ENCODE measurements around the gene GLRX5.
A peak's percentile ranks its signal among the peaks of the same experiment; 100 is the strongest.

GLRX5 gene

DNA sequence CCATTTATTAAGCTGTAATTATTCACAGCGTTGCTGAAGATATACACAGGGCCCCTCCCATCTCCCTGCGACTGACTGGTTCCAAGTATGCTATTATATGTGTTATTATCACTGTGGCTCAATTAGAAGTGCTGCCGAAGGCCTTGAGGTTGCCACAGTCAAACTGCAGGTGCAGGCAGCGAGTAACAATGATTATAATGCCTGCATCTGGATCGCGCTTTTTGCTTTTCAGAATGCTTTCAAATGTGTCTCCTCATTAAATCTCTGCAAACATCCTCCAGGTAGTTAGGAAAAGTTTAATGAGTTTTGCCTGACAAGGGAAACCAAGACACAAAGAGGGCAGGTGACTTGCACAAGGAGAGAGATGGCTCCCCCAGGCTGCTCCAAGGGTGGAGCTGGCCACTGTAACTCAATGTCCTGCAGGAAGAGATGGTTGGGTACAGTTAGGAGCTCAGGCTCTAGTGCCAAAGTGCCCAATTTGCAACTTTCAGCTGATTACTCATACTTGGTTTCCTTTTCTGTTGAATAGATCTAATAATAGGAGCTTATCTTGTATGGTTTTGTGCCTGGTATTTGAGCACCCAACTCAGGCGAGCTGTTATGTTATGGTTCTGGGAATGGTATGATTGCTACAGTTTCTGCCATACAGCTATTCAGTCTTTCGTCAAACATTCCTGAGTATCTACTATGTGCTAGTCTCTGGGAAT is 16.7 kb upstream of the GLRX5 start:
- H3K27me3 ChIP-seq (replicated peaks; ENCODE audit: insufficient read depth, low read length), result no peaks in the 10 kb centered on the region

DNA sequence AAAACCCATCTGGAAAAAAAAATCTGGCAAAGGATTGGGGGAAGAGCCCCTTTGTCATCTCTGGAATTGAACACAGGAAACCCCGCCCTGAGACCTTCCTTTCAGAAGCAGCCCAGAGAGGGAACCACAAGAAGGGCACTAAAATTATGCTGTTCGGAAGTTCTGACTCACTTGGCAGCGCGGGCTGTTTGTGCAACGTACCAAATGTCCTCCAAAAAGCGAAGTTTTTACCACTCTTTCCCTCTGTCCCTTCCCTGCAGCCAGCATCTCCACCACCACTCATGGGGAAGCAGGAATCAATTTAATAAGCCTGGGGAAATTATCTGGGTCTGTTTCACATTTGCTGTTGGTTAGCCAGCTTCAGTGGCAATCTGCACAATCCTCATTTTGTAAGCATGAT is 15.2 kb upstream of the GLRX5 start:
- H2AFZ ChIP-seq (ENCODE audit: low read length), result no peak overlapping the region
- H3K36me3 ChIP-seq (replicated peaks; ENCODE audit: insufficient read depth, low read length), result no peaks in the 10 kb centered on the region
- H3K4me2 ChIP-seq (ENCODE audit: low read depth, low read length), result no peak overlapping the region
- no peak for TF ChIP-seq EZH2phosphoT487 (IDR thresholded peaks at IDR 0.05; ENCODE audit: low read length)
- no peak for TF ChIP-seq EZH2 (optimal IDR thresholded peaks at IDR 0.05; ENCODE audit: low read depth, low read length)
- no peak for TF ChIP-seq CTCF (IDR thresholded peaks at IDR 0.05; ENCODE audit: low read length)
- H3K9me3 ChIP-seq (replicated peaks; ENCODE audit: insufficient read depth, low read length), result no peaks in the 10 kb centered on the region
- H3K9me2 ChIP-seq (replicated peaks; ENCODE audit: insufficient read depth, low read length), result no peaks in the 10 kb centered on the region
- H3K27me3 ChIP-seq (replicated peaks; ENCODE audit: insufficient read depth, low read length), result no peaks in the 10 kb centered on the region
- H3K79me2 ChIP-seq (ENCODE audit: low read length), result peaks cover 12% of the 10 kb centered on the region
- peak overlapping the region; percentile 86; the same call in 1 of the 2 replicates for H3K27ac ChIP-seq (ENCODE audit: low read length)
- no peaks in the 10 kb centered on the region for H4K20me1 ChIP-seq (ENCODE audit: insufficient read depth, low read length)
- peaks cover 27% of the 10 kb centered on the region for H3K4me1 ChIP-seq (ENCODE audit: low read length)
- peaks cover 38% of the 10 kb centered on the region for H3F3A ChIP-seq (ENCODE audit: insufficient read depth, low read length)
- DNase-seq, result no peak
- H3K9ac ChIP-seq (ENCODE audit: low read length), result no peak overlapping the region
- H3K4me3 ChIP-seq (ENCODE audit: low read length), result no peak overlapping the region

More for the DNA sequence above, 16.7 kb upstream of the GLRX5 start:
- TF ChIP-seq EZH2phosphoT487 (IDR thresholded peaks at IDR 0.05; ENCODE audit: low read length) (no peak), CTCF (IDR thresholded peaks at IDR 0.05; ENCODE audit: low read length) (no peak), EZH2 (optimal IDR thresholded peaks at IDR 0.05; ENCODE audit: low read depth, low read length) (no peak)
- peak overlapping the region; percentile 39; the same call in 1 of the 2 replicates for H3K9ac ChIP-seq (ENCODE audit: low read length)
- H3K9me3 ChIP-seq (replicated peaks; ENCODE audit: insufficient read depth, low read length), result no peaks in the 10 kb centered on the region
- H3K36me3 ChIP-seq (replicated peaks; ENCODE audit: insufficient read depth, low read length), result no peaks in the 10 kb centered on the region
- H4K20me1 ChIP-seq (ENCODE audit: insufficient read depth, low read length), result no peaks in the 10 kb centered on the region
- H2AFZ ChIP-seq (ENCODE audit: low read length), result no peak overlapping the region
- peak overlapping the region; percentile 76 for H3K4me2 ChIP-seq (ENCODE audit: low read depth, low read length)
- peak; percentile 61 for DNase-seq
- peak overlapping the region; percentile 86 for H3K27ac ChIP-seq (ENCODE audit: low read length)
- H3K9me2 ChIP-seq (replicated peaks; ENCODE audit: insufficient read depth, low read length), result no peaks in the 10 kb centered on the region
- peak overlapping the region; percentile 9; the same call in 1 of the 2 replicates for H3K4me3 ChIP-seq (ENCODE audit: low read length)
- H3K4me1 ChIP-seq (ENCODE audit: low read length), result peaks cover 40% of the 10 kb centered on the region
- peaks cover 27% of the 10 kb centered on the region for H3K79me2 ChIP-seq (ENCODE audit: low read length)
- peaks cover 41% of the 10 kb centered on the region for H3F3A ChIP-seq (ENCODE audit: insufficient read depth, low read length)

- H4K20me1 ChIP-seq (ENCODE audit: insufficient read depth, low read length), result no peaks in the 10 kb centered on the region
- H3K79me2 ChIP-seq (ENCODE audit: low read length), result peaks cover 6% of the 10 kb centered on the region
- no peaks in the 10 kb centered on the region for H3K9me2 ChIP-seq (replicated peaks; ENCODE audit: insufficient read depth, low read length)
- no peak overlapping the region for H3K27ac ChIP-seq (ENCODE audit: low read length)
- no peak overlapping the region for H2AFZ ChIP-seq (ENCODE audit: low read length)
- H3F3A ChIP-seq (ENCODE audit: insufficient read depth, low read length), result peaks cover 32% of the 10 kb centered on the region
- no peaks in the 10 kb centered on the region for H3K36me3 ChIP-seq (replicated peaks; ENCODE audit: insufficient read depth, low read length)
- H3K4me3 ChIP-seq (ENCODE audit: low read length), result no peak overlapping the region
- H3K27me3 ChIP-seq (replicated peaks; ENCODE audit: insufficient read depth, low read length), result no peaks in the 10 kb centered on the region
- no peak overlapping the region for H3K9ac ChIP-seq (ENCODE audit: low read length)
- H3K4me2 ChIP-seq (ENCODE audit: low read depth, low read length), result no peak overlapping the region
- peaks cover 27% of the 10 kb centered on the region for H3K4me1 ChIP-seq (ENCODE audit: low read length)
- TF ChIP-seq EZH2phosphoT487 (IDR thresholded peaks at IDR 0.05; ENCODE audit: low read length) (no peak), CTCF (IDR thresholded peaks at IDR 0.05; ENCODE audit: low read length) (no peak), EZH2 (optimal IDR thresholded peaks at IDR 0.05; ENCODE audit: low read depth, low read length) (no peak)
- no peaks in the 10 kb centered on the region for H3K9me3 ChIP-seq (replicated peaks; ENCODE audit: insufficient read depth, low read length)
- no peak for DNase-seq
These were observed 14.5 kb upstream of the GLRX5 start for GRCh38 chr14:95520346-95520745.

Measured in MM.1S (cell line).